ENCODE results near the gene RAMAC.

RAMAC gene

DNA sequence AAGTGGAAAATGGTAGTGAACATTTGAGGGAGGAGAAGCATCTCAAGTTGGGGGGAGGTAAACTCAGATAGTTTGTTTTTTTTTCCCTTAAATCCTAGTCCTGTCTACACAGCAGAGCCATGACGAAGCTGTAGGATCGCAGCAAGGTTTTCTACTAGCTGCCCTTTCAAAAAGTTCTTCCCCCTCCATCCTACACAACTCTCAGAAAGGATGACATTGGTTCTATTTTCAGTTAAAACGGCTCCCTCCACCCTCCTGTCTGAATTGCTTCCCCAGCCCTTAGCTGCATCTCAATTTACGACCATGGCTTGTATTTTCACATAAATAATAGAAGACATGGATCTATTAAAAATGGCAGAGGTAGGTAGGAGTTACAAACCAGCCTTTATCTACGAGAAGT, 35.7 kb upstream of the RAMAC start:
- Histone ChIP-seq H3K4me1 (peaks cover 37% of the 10 kb centered on the region), H3K36me3 (no peaks in the 10 kb centered on the region), H3K4me3 (no peak overlapping the region), H3K9ac (no peak overlapping the region), H3K9me3 (no peaks in the 10 kb centered on the region), H3K27me3 (peaks cover 60% of the 10 kb centered on the region), H3K4me2 (peak overlapping the region; percentile 97), H4K20me1 (peaks cover 15% of the 10 kb centered on the region), H3K27ac (no peak overlapping the region)
- TF ChIP-seq Cebpa-rat (IDR thresholded peaks at IDR 0.05): no peak

DNA sequence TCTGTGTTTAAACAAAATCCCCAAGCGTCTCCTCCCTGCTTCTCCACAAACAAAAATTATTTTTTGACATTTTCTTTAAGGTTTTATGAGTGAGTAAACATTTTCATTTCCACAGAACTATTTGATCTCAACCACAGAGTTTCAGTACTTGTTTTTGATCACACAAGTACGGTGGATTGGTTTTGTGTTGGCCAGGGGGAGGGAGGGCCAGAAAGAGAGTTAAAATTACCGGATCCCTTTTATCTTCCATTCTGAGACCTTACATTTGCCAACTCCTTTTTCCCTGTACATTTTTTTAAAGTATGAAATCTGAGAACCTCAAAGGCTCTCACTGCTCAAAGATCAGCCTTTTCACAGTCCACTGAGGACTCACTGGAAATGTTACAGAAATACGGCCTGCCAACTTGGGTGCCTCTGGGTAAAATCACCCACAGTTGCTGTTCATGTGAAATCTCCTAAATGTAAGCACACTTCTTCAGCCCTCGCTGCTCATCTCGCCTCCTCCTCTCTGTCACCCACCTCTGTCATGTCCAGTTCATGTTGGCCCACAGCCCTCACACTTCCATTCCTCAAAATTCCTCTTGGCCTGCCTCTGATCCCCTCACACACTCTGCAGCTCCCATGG, 35.2 kb upstream of the RAMAC start:
- Histone ChIP-seq H4K20me1 (peaks cover 15% of the 10 kb centered on the region), H3K27ac (no peak overlapping the region), H3K4me3 (no peak overlapping the region; the same call in 1 of the 2 replicates), H3K4me1 (peaks cover 31% of the 10 kb centered on the region), H3K27me3 (peaks cover 60% of the 10 kb centered on the region), H3K4me2 (peak overlapping the region; percentile 97), H3K9me3 (no peaks in the 10 kb centered on the region), H3K36me3 (no peaks in the 10 kb centered on the region), H3K9ac (no peak overlapping the region)
- no peak for TF ChIP-seq Cebpa-rat (IDR thresholded peaks at IDR 0.05)

DNA sequence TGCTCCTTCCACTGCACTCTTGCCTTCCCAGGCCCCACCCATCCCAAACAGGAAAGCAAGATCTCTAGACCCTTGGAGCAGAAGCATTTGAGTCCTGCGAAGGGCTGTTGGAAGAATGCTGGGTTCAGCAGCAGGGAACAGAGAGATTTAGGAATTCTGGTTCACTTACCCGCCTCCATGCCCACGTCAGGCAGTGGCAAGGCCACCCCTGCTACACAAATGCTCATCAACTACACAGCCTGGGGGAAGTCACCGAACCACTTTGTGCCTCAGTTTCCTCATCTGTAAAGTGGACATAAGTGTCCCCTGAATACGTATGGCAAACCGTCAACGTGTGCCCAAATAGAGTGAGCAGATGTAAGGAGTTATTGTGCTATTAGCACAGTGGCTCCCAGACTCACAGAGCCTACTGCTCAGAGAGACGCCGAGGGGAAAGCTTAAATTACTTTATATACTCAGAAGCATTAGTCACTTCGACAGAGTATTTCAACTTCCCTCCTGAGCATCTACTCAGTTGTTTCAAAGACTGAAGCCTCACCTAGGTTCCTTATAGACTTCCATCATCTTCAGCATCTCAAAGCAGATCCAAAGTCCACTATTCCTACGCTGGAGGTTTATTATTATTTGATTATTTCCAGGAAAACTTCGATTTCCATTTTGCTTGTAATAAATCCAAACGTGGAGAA, 34.4 kb upstream of the RAMAC start:
- Histone ChIP-seq H3K27ac (no peak overlapping the region), H3K9ac (no peak overlapping the region), H3K4me3 (peak overlapping the region; percentile 72), H3K36me3 (no peaks in the 10 kb centered on the region), H3K4me2 (peak overlapping the region; percentile 97), H3K27me3 (peaks cover 60% of the 10 kb centered on the region), H3K4me1 (peaks cover 27% of the 10 kb centered on the region), H3K9me3 (no peaks in the 10 kb centered on the region), H4K20me1 (peaks cover 15% of the 10 kb centered on the region)
- no peak for TF ChIP-seq Cebpa-rat (IDR thresholded peaks at IDR 0.05)

DNA sequence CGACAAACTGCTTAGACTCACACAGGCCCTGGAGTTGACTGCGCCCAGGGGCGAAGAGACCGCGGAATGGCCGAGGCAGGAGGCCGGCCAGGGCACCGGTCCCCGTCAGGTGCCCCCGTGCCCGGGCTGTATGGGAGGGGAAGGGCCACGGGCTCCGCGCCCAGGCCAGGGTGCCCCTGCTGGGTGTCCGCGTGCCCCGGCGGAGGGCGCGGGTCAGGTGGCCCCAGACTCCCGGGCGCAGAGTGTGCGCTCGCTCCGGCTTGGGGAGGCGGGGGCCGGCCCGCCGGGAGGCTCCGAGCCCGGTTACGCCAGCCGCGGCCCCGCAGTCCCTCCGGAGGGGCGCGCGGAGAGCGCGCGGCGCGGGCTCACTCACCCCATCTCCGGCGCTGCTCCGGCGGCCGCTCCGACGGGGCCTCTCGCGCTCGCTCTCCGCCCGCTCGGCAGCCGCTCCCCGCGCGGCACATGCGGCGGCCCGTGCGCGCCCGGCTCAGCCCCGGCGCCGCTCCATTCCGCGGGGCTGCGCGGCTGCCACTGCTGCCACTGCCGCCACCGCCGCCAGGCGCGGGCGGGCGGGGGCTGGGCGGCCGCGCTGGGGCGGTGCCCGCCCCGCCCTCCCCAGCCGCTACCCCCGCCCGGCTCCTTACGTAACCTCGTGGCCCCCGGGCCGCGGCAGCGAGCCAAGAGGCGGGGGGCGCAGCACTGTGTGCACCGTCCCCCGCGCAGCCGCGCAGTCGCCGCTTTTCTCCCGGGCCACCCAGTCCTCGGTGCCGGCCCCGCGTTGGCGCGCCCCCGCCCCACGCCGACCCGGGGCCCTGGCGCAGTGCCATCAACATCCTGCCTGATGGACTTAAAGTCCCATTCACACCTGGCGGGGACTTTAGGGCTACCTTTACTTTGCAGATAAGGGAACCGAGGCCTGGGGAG, 33.6 kb upstream of the RAMAC start, which contains the start of gene HOMER2:
Gene HOMER2, minus strand, starts transcription at position 563 of the 924 bp plus-strand sequence. Its CDS starts 185 bp downstream, at position 378.
- H3K4me2 ChIP-seq: peak within 1 kb of the TSS; percentile 97
- no peak for TF ChIP-seq Cebpa-rat (IDR thresholded peaks at IDR 0.05)
- H3K4me3 ChIP-seq: peak within 1 kb of the TSS; percentile 72
- H4K20me1 ChIP-seq: peaks cover 15% of the 10 kb centered on the region
- peak within 1 kb of the TSS; percentile 27; the same call in 1 of the 2 replicates for H3K27ac ChIP-seq
- no peaks in the 10 kb centered on the region for H3K36me3 ChIP-seq
- peak within 1 kb of the TSS; percentile 62; the same call in 1 of the 2 replicates for H3K9ac ChIP-seq
- H3K4me1 ChIP-seq: peaks cover 27% of the 10 kb centered on the region
- peaks cover 60% of the 10 kb centered on the region for H3K27me3 ChIP-seq
- H3K9me3 ChIP-seq: no peaks in the 10 kb centered on the region

DNA sequence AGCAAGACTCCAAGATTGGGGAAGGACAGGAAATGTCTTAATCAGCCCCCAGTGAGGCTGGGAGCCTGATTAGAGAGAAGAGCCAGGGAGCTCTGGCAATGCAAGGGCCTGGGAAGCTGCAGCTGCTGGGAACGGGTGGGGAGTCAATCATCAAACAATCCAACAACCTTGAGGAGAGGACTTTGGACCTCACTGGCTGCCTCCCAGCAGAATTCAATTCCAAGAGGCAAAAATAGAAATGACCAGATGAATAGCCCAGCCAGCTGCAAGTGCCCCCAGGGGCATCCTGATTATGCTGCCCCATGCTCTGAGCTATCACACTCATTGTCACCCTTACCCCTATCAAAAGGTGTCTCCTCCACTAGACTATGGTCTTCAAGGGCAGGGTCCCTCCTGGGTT, 27.4 kb upstream of the RAMAC start:
- Histone ChIP-seq H3K4me2 (no peak overlapping the region), H3K9me3 (no peaks in the 10 kb centered on the region), H3K36me3 (no peaks in the 10 kb centered on the region), H4K20me1 (no peaks in the 10 kb centered on the region), H3K27ac (no peak overlapping the region), H3K9ac (no peak overlapping the region), H3K4me3 (no peak overlapping the region), H3K27me3 (peaks cover 7% of the 10 kb centered on the region), H3K4me1 (no peaks in the 10 kb centered on the region)
- TF ChIP-seq Cebpa-rat (IDR thresholded peaks at IDR 0.05): no peak

DNA sequence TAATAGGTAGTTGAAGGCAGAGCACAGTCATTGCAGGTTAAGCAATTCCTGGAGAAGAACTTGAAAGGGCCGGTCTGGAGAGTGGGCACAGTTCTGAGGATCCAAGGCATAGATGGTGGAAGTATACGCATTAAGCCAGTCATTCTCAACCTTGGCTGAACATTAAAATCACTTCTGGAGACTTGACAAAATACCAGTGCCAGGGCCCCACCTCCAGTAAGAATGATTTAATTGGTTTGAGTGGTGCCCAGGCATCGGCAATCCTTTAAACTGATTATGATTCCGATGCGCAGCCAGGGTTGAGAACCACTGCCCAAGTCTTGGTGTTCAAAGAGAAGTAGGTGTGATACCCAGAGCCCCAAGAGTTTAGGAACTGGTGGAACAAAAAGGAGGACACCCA, 26.6 kb upstream of the RAMAC start:
- Histone ChIP-seq H3K9me3 (no peaks in the 10 kb centered on the region), H3K27me3 (no peaks in the 10 kb centered on the region), H3K9ac (no peak overlapping the region), H3K4me3 (no peak overlapping the region), H3K27ac (no peak overlapping the region), H3K4me2 (no peak overlapping the region), H3K4me1 (no peaks in the 10 kb centered on the region), H4K20me1 (no peaks in the 10 kb centered on the region), H3K36me3 (no peaks in the 10 kb centered on the region)
- TF ChIP-seq Cebpa-rat (IDR thresholded peaks at IDR 0.05): no peak

DNA sequence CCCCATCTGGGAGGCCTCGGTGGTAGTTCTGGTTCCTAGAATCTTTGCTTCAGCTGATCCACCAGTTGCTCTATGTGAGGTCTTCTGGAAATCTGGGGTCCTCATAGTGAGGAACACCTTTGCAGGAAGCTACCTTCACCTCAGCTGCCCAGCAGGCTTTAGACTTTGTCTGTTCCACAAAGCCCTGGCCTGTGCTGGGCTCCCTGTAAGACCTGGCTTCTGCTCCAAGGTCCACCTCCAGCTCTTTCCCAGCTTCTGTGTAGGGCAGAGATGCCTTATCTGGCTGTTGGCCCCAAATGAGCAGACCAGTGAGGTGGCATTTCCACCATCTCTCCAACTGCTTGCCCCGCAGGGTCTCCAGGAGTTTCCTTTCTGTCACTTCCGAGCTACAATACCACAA, 25.2 kb upstream of the RAMAC start:
- no peak overlapping the region for H3K4me3 ChIP-seq
- no peak for TF ChIP-seq Cebpa-rat (IDR thresholded peaks at IDR 0.05)
- H3K9ac ChIP-seq: no peak overlapping the region
- H3K27ac ChIP-seq: no peak overlapping the region
- H3K27me3 ChIP-seq: no peaks in the 10 kb centered on the region
- no peaks in the 10 kb centered on the region for H3K36me3 ChIP-seq
- no peaks in the 10 kb centered on the region for H3K9me3 ChIP-seq
- no peaks in the 10 kb centered on the region for H4K20me1 ChIP-seq
- no peak overlapping the region for H3K4me2 ChIP-seq
- no peaks in the 10 kb centered on the region for H3K4me1 ChIP-seq

DNA sequence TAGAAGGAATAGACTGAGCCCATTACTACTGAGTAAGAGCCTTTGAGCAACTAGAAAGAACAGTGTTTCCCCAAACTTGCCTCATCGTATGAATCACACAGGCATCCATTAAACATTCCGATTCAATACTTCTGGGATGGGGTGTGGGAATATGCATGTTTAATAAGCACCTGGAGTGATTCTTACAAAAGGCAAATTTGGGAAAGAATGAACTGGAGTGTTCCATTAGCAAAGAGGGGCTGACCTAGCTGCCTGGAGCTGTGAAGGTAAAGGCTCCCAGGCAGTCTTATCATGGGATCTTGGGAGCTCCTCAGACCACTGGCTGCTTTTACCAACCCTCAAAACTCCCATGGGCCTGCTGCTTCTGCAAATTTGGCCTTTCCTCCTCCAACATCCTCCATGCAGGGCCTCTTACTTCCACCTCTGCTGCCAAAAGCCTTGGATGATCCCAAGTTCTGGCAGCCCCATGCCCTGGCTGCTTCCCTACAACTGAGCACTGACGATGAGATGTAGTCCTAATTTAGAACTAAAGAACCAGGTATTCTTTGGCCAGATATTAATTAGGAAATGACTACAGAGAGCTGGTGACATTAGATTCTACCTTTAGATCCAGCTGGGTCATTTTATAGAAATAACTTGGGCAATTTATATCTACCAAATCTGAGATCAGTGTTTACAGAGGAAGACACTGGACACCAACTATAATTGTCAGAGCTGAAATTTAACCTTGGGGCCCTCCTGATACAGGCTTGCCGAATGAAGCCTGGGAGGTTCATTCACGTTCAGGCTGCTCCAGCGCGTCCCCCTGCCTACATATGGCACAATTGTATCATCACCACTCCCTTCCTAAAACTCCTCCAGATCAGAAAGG, 22.3 kb upstream of the RAMAC start:
- no peaks in the 10 kb centered on the region for H3K36me3 ChIP-seq
- no peak for TF ChIP-seq Cebpa-rat (IDR thresholded peaks at IDR 0.05)
- no peaks in the 10 kb centered on the region for H4K20me1 ChIP-seq
- H3K9me3 ChIP-seq: no peaks in the 10 kb centered on the region
- H3K9ac ChIP-seq: no peak overlapping the region
- H3K4me2 ChIP-seq: no peak overlapping the region
- H3K27me3 ChIP-seq: no peaks in the 10 kb centered on the region
- H3K27ac ChIP-seq: no peak overlapping the region
- no peaks in the 10 kb centered on the region for H3K4me1 ChIP-seq
- H3K4me3 ChIP-seq: no peak overlapping the region

DNA sequence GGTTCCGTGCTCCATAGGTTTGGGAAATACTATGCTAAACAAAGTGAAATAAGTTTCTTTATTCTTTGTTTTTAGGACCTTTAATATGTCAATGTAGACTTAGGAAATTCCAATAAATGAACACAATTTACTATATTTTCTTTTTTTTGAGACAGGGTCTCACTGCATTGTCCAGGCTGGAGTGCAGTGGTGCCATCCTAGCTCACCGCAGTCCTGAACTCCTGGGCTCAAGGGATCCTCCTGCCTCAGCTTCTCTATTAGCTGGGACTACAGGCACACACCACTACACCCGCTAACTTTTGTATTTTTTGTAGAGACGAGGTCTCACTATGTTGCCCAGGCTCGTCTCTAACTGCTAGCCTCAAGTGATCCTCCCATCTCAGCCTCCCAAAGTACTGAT, 21.1 kb upstream of the RAMAC start:
- H3K27me3 ChIP-seq: no peaks in the 10 kb centered on the region
- no peak overlapping the region for H3K27ac ChIP-seq
- no peak overlapping the region for H3K9ac ChIP-seq
- no peaks in the 10 kb centered on the region for H3K36me3 ChIP-seq
- H4K20me1 ChIP-seq: no peaks in the 10 kb centered on the region
- no peak for TF ChIP-seq Cebpa-rat (IDR thresholded peaks at IDR 0.05)
- H3K9me3 ChIP-seq: no peaks in the 10 kb centered on the region
- no peak overlapping the region for H3K4me2 ChIP-seq
- no peaks in the 10 kb centered on the region for H3K4me1 ChIP-seq
- no peak overlapping the region for H3K4me3 ChIP-seq
